Activated gamma-delta T cell treated with anti-CD3 and anti-CD28 coated beads, Interleukin-2, amount 50 U/mL, for 16 hours (primary cell): ENCODE data around the gene PDXK.

Experiments used
- DNase-seq: peaks from one replicate; pipeline ENCODE4 v3.0.0-alpha.2; 2020; ENCODE audit warnings: low read depth

The PDXK gene

GRCh38 chr21:43806017-43806710 lies 87.2 kb downstream of the PDXK start:
- no peak for DNase-seq

- no peak for DNase-seq
Measured at GRCh38 chr21:43808367-43808766, 89.4 kb downstream of the PDXK start.

GRCh38 chr21:43808832-43809251 lies 89.9 kb downstream of the PDXK start:
- no peak for DNase-seq

GRCh38 chr21:43809346-43809799 lies 90.4 kb downstream of the PDXK start:
- DNase-seq, result no peak

- DNase-seq, result no peak
Measured at GRCh38 chr21:43809853-43810504, 91.0 kb downstream of the PDXK start.

GRCh38 chr21:43810505-43811261 lies 91.8 kb downstream of the PDXK start:
- peak; percentile 81 for DNase-seq

GRCh38 chr21:43811262-43812105 lies 92.6 kb downstream of the PDXK start:
- DNase-seq, result no peak
